Neuronal stem cell (in vitro differentiated cells): Measurements from ENCODE around the gene NALCN.

Experiments used
- DNase-seq: peaks from one replicate; pipeline ENCODE4 v3.0.0-alpha.2; 2013; ENCODE audit warnings: low spot score
- H2AFZ ChIP-seq: one replicate; pipeline ENCODE4 v1.6.1; 2013; ENCODE audit warnings: mild to moderate bottlenecking, low read length, inconsistent platforms
- H2AK5ac ChIP-seq: 2 replicates; pipeline ENCODE4 v1.6.1; 2013; ENCODE audit warnings: low read depth, mild to moderate bottlenecking, inconsistent platforms, low read length, moderate library complexity, mixed read lengths
- H2BK120ac ChIP-seq: 2 replicates; pipeline ENCODE4 v1.6.1; 2013; ENCODE audit warnings: low read depth, mild to moderate bottlenecking, inconsistent platforms, low read length, moderate library complexity, mixed read lengths
- H2BK12ac ChIP-seq: one replicate; pipeline ENCODE4 v1.6.1; 2013; ENCODE audit warnings: low read length, inconsistent platforms
- H2BK15ac ChIP-seq: 2 replicates; pipeline ENCODE4 v1.6.1; 2013; ENCODE audit warnings: mild to moderate bottlenecking, low read length, inconsistent platforms, mixed read lengths
- H2BK5ac ChIP-seq: one replicate; pipeline ENCODE4 v1.6.1; 2013; ENCODE audit warnings: inconsistent platforms, mild to moderate bottlenecking, low read length, moderate library complexity
- H3K14ac ChIP-seq: one replicate; pipeline ENCODE4 v1.6.1; 2013; ENCODE audit warnings: low read length, inconsistent platforms
- H3K18ac ChIP-seq: 2 replicates; pipeline ENCODE4 v1.6.1; 2013; ENCODE audit warnings: low read length, inconsistent platforms
- H3K23ac ChIP-seq: 2 replicates; pipeline ENCODE4 v1.6.1; 2013; ENCODE audit warnings: low read depth, mild to moderate bottlenecking, mixed read lengths, low read length, inconsistent platforms; ENCODE audit not compliant: poor library complexity
- H3K27ac ChIP-seq: replicated peaks from 3 replicates; pipeline ENCODE4 v1.5.1; 2013; ENCODE audit warnings: low read length, inconsistent platforms
- H3K27me3 ChIP-seq, 3 experiments: 2 replicates each; pipeline ENCODE4 v1.6.1; 2013; ENCODE audit warnings: low read length in 3 of 3, mild to moderate bottlenecking in 2 of 3, inconsistent platforms in 1 of 3, low read depth in 1 of 3, mixed read lengths in 1 of 3, moderate library complexity in 1 of 3; ENCODE audit not compliant: control insufficient read depth in 3 of 3, insufficient read depth in 3 of 3
- H3K36me3 ChIP-seq, 2 donors: replicated peaks in 1 of 2; 2 replicates each; pipeline ENCODE4 v1.6.1; 2013; ENCODE audit warnings: low read length in 2 of 2; ENCODE audit not compliant: control insufficient read depth in 2 of 2, insufficient read depth in 2 of 2
- H3K4ac ChIP-seq: 2 replicates; pipeline ENCODE4 v1.6.1; 2013; ENCODE audit warnings: inconsistent platforms, mild to moderate bottlenecking, low read length, moderate library complexity
- H3K4me1 ChIP-seq, 2 donors: 1 replicate in 1 of 2; 2 replicates in 1 of 2; pipeline ENCODE4 v1.6.1; 2013; ENCODE audit warnings: low read length in 2 of 2, low read depth in 1 of 2; ENCODE audit not compliant: control insufficient read depth in 2 of 2, insufficient read depth in 1 of 2
- H3K4me2 ChIP-seq: one replicate; pipeline ENCODE4 v1.6.1; 2013; ENCODE audit warnings: mild to moderate bottlenecking, low read length, inconsistent platforms; ENCODE audit not compliant: insufficient read depth, poor library complexity, severe bottlenecking
- H3K4me3 ChIP-seq, 2 donors: 2 replicates each; pipeline ENCODE4 v1.5.1; 2013; ENCODE audit warnings: low read length in 2 of 2, mild to moderate bottlenecking in 2 of 2, inconsistent platforms in 1 of 2, moderate library complexity in 1 of 2
- H3K79me1 ChIP-seq: one replicate; pipeline ENCODE4 v1.6.1; 2013; ENCODE audit warnings: low read depth, mild to moderate bottlenecking, inconsistent platforms, low read length, moderate library complexity
- H3K9ac ChIP-seq: one replicate; pipeline ENCODE4 v1.6.1; 2013; ENCODE audit warnings: mild to moderate bottlenecking, low read depth, low read length, inconsistent platforms; ENCODE audit not compliant: poor library complexity
- H3K9me3 ChIP-seq, 2 donors: replicated peaks in 1 of 2; 2 replicates each; pipeline versions ENCODE3 to v1.6.1; 2013; ENCODE audit warnings: low read length in 2 of 2, mild to moderate bottlenecking in 2 of 2, inconsistent platforms in 1 of 2, low read depth in 1 of 2, mixed read lengths in 1 of 2, moderate library complexity in 1 of 2; ENCODE audit not compliant: control insufficient read depth in 2 of 2, insufficient read depth in 1 of 2
- H4K8ac ChIP-seq: one replicate; pipeline ENCODE4 v1.6.1; 2013; ENCODE audit warnings: low read depth, mild to moderate bottlenecking, inconsistent platforms, low read length, moderate library complexity
- H4K91ac ChIP-seq: one replicate; pipeline ENCODE4 v1.6.1; 2013; ENCODE audit warnings: low read length, low read depth, mild to moderate bottlenecking, inconsistent platforms; ENCODE audit not compliant: poor library complexity
- WGBS, 2 donors: extraction: QIAGEN DNeasy Blood & Tissue Kit; methylation state at CpG; one replicate each; pipeline ENCODE4 v1.1.7; 2013; ENCODE audit warnings: missing lambda C conversion rate in 2 of 2, mixed read lengths in 1 of 2; ENCODE audit not compliant: insufficient read length in 2 of 2, insufficient replicate concordance in 1 of 2; ENCODE audit errors: extremely low coverage in 2 of 2; 5-methylcytosine and 5-hydroxymethylcytosine counted together

Gene NALCN

DNA sequence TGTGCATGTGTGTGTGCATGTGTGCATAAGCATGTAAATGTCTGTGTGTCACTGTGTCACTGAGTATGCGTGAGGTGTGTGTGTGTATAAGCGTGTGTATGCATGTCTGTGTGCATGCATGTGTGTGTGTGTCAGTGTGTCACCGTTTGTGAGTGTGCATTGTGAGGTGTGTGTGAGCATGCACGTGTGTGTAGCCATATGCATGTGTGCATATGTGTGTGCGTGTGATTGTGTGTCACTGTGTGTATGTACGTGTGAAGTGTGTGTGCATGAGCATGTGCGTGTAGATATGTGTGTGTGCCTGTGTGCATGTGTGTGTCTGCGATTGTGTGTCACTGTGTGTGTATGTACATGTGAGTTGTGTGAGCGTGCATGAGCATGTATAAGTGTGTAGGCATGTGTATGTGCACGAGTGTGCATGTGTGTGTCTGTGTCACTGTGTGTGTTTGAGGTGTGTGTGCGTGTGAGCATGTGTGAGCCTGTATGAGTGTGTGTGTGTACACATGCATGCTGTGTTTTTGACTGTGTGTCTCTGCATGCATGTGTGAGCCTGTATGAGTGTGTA, 144.5 kb downstream of the NALCN start:
- no peak for DNase-seq
- peak overlapping the region; percentile 34 for H4K91ac ChIP-seq
- peaks cover 3% of the 10 kb centered on the region for H3K79me1 ChIP-seq
- peak overlapping the region; percentile 4 for H2BK12ac ChIP-seq
- no peak overlapping the region for H2AFZ ChIP-seq
- no peak overlapping the region for H2BK5ac ChIP-seq
- H3K36me3 ChIP-seq: no peaks in the 10 kb centered on the region
- no CpG with 5 or more reads among the region's 11 CpGs for WGBS, 2 donors
- peaks cover 0 to 2% of the 10 kb centered on the region in 2 donors for H3K4me1 ChIP-seq
- H3K4ac ChIP-seq: peak overlapping the region; percentile 15
- H2BK120ac ChIP-seq: no peak overlapping the region
- H3K23ac ChIP-seq: peak overlapping the region; percentile 12
- no peak overlapping the region for H3K4me2 ChIP-seq
- peaks cover 0 to 6% (median 0%) of the 10 kb centered on the region in 3 experiments for H3K27me3 ChIP-seq
- no peak overlapping the region for H3K9ac ChIP-seq
- H3K27ac ChIP-seq: no peak overlapping the region
- H2AK5ac ChIP-seq: no peak overlapping the region
- peak overlapping the region in 1 of 2 donors; percentile 71 for H3K4me3 ChIP-seq
- H3K18ac ChIP-seq: peak overlapping the region; percentile 23
- peaks cover 0 to 5% of the 10 kb centered on the region in 2 donors for H3K9me3 ChIP-seq
- peak overlapping the region; percentile 24 for H4K8ac ChIP-seq
- H3K14ac ChIP-seq: peak overlapping the region; percentile 86
- no peak overlapping the region for H2BK15ac ChIP-seq

DNA sequence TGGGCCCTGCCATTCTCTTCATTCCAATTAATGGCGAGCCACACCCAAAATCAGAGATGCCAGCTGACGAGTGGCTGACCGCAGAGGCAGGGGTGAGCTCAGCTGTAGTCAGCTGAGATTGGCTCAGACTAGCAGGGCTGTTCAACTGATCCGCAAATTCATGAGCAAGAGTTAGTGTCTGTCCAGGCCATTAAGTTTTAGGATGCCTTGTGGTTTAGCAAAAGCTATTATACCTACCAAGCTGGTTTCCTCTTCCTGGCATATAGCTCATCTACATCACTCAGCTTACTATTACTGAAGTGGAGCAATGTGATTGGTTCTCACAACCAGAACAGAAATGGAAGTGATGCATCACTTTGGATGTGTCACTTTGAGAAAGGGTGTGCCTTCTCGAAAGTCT, 148.7 kb downstream of the NALCN start:
- H4K8ac ChIP-seq: no peak overlapping the region
- no peak overlapping the region for H2BK15ac ChIP-seq
- no peak overlapping the region for H3K4ac ChIP-seq
- H2AFZ ChIP-seq: no peak overlapping the region
- no peak overlapping the region for H3K27ac ChIP-seq
- no peak overlapping the region for H3K4me3 ChIP-seq
- no peak overlapping the region for H4K91ac ChIP-seq
- H3K4me1 ChIP-seq: peaks cover 0 to 2% of the 10 kb centered on the region in 2 donors
- no peak overlapping the region for H2BK12ac ChIP-seq
- no peak overlapping the region for H3K4me2 ChIP-seq
- no peak overlapping the region for H2BK5ac ChIP-seq
- H3K9ac ChIP-seq: no peak overlapping the region
- no peak overlapping the region for H3K23ac ChIP-seq
- DNase-seq: no peak
- no peak overlapping the region for H3K18ac ChIP-seq
- WGBS, 2 donors: no CpG with 5 or more reads among the region's 5 CpGs
- H3K9me3 ChIP-seq: peaks cover 0 to 5% of the 10 kb centered on the region in 2 donors
- H2BK120ac ChIP-seq: no peak overlapping the region
- no peaks in the 10 kb centered on the region for H3K36me3 ChIP-seq
- H2AK5ac ChIP-seq: no peak overlapping the region
- H3K27me3 ChIP-seq: peaks cover 0 to 6% (median 0%) of the 10 kb centered on the region in 3 experiments
- H3K14ac ChIP-seq: no peak overlapping the region
- peaks cover 3% of the 10 kb centered on the region for H3K79me1 ChIP-seq

DNA sequence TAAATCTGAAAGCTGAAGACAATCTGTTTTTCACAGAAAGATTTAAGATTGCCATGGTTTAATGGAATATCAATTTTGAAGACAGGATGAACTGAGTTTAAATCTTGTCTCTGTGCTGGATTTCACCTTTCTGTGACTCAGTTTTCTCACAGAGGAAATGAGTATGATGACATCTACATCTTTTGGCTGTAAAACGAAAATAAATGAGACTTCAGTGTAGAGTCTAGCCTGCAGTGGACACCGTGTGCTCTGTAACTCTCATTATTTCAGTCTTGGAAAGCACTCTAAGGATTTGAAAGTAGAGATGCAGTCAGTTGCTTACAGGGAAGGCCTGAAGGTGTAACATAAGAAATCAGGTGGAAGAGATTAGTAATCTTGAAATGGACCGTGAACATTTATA, 150.4 kb downstream of the NALCN start:
- H3K4ac ChIP-seq: no peak overlapping the region
- no peaks in the 10 kb centered on the region for H3K79me1 ChIP-seq
- no peak overlapping the region for H2BK12ac ChIP-seq
- no CpG with 5 or more reads among the region's 3 CpGs for WGBS, 2 donors
- no peaks in the 10 kb centered on the region for H3K36me3 ChIP-seq
- H3K4me3 ChIP-seq: no peak overlapping the region
- H3K18ac ChIP-seq: no peak overlapping the region
- H3K9ac ChIP-seq: no peak overlapping the region
- H4K91ac ChIP-seq: no peak overlapping the region
- no peak overlapping the region for H3K4me2 ChIP-seq
- H3K27me3 ChIP-seq: no peaks in the 10 kb centered on the region
- H4K8ac ChIP-seq: no peak overlapping the region
- no peak for DNase-seq
- no peak overlapping the region for H2BK120ac ChIP-seq
- H2BK5ac ChIP-seq: no peak overlapping the region
- no peaks in the 10 kb centered on the region for H3K4me1 ChIP-seq
- no peaks in the 10 kb centered on the region for H3K9me3 ChIP-seq
- no peak overlapping the region for H3K23ac ChIP-seq
- no peak overlapping the region for H3K27ac ChIP-seq
- H3K14ac ChIP-seq: no peak overlapping the region
- no peak overlapping the region for H2AK5ac ChIP-seq
- H2AFZ ChIP-seq: no peak overlapping the region
- H2BK15ac ChIP-seq: no peak overlapping the region

DNA sequence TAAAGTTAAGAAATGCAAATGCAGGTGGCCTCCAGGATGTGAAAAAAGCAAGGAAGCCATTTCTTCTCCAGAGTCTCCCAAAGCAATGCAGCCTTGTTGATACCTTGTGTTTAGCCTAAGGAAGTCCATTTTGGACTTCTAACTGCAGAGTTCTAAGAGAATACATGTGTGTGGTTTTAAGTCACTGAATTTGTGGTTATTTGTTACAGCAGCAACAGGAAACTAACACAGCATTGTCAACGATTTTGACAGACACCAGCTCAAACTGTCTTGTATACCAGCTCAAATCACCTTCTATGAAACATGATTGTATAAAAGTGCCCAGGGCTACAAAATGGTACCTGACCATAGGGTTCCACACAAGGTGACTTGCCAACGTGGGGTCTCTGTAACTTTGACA, 151.4 kb downstream of the NALCN start:
- WGBS, 2 donors: no CpG with 5 or more reads among the region's 2 CpGs
- Histone ChIP-seq H3K4ac (no peak overlapping the region), H4K91ac (no peak overlapping the region), H3K4me2 (no peak overlapping the region), H3K9ac (no peak overlapping the region), H2AK5ac (no peak overlapping the region), H3K79me1 (no peaks in the 10 kb centered on the region), H3K23ac (no peak overlapping the region), H2BK120ac (no peak overlapping the region), H3K27me3 (no peaks in the 10 kb centered on the region), H3K14ac (no peak overlapping the region), H3K4me1 (no peaks in the 10 kb centered on the region), H2AFZ (no peak overlapping the region), H4K8ac (no peak overlapping the region), H2BK12ac (no peak overlapping the region), H3K36me3 (no peaks in the 10 kb centered on the region), H3K9me3 (no peaks in the 10 kb centered on the region), H3K18ac (no peak overlapping the region), H2BK15ac (no peak overlapping the region), H3K4me3 (no peak overlapping the region), H3K27ac (no peak overlapping the region), H2BK5ac (no peak overlapping the region)
- no peak for DNase-seq
